ENCODE results near the gene CCL14. TPM values are rescaled to one million over a fixed set of nuclear protein-coding genes. Genes with fewer than 3 reads are reported as not detected.
A peak's percentile ranks its signal among the peaks of the same experiment; 100 is the strongest.

The CCL14 gene
- total and polyA plus RNA-seq, 5 experiments from 2014 or later, result not detected

- Mint-ChIP-seq H3K9me3 (no peaks in the 10 kb centered on the region), H3K27ac (peak overlapping the region in 1 of 10 donors; percentile 28), H3K4me3 (no peak overlapping the region), H3K4me1 (peaks cover 0 to 5% (median 0%) of the 10 kb centered on the region in 4 donors), H3K27me3 (peaks cover 0 to 28% (median 5%) of the 10 kb centered on the region in 5 donors), H3K36me3 (no peaks in the 10 kb centered on the region)
- POLR2A ChIA-PET, result interaction anchor here (0.7 kb wide), 1 partner anchor 8 kb away, joined by 4 read pairs; no protein-coding TSS in a partner anchor
- ATAC-seq, result no peak
- peak in 1 of 10 donors; percentile 14 for DNase-seq
Measured at GRCh38 chr17:35981908-35982330, 4.6 kb downstream of the CCL14 start.

GRCh38 chr17:35981246-35981645 lies 5.3 kb downstream of the CCL14 start, which contains the start of gene CCL16:
CCL16 (minus strand) TSS chr17:35981497; CDS start chr17:35981420, 77 bp downstream.
- Mint-ChIP-seq H3K27me3 (peaks cover 0 to 31% (median 8%) of the 10 kb centered on the region in 5 donors), H3K4me1 (peaks cover 0 to 9% (median 0%) of the 10 kb centered on the region in 4 donors), H3K36me3 (no peaks in the 10 kb centered on the region), H3K4me3 (no peak within 1 kb of the TSS), H3K27ac (peak within 1 kb of the TSS in 2 of 10 donors; percentile 28 to 58), H3K9me3 (no peaks in the 10 kb centered on the region)
- DNase-seq (no peak), ATAC-seq (no peak)
- POLR2A ChIA-PET, result interaction anchor here (0.7 kb wide), 1 partner anchor 8 kb away, joined by 4 read pairs; no protein-coding TSS in a partner anchor

GRCh38 chr17:35978346-35978745 lies 8.2 kb downstream of the CCL14 start:
- Mint-ChIP-seq H3K4me1 (peaks cover 0 to 13% (median 0%) of the 10 kb centered on the region in 4 donors), H3K27me3 (peaks cover 0 to 24% (median 8%) of the 10 kb centered on the region in 5 donors), H3K27ac (no peak overlapping the region), H3K4me3 (no peak overlapping the region), H3K9me3 (no peaks in the 10 kb centered on the region), H3K36me3 (no peaks in the 10 kb centered on the region)
- POLR2A ChIA-PET, result no interaction called here
- no peak for ATAC-seq
- DNase-seq, result no peak

- H3K27ac Mint-ChIP-seq, result no peak overlapping the region
- no peak for DNase-seq
- H3K4me3 Mint-ChIP-seq, result no peak overlapping the region
- POLR2A ChIA-PET, result no interaction called here
- H3K36me3 Mint-ChIP-seq, result no peaks in the 10 kb centered on the region
- H3K4me1 Mint-ChIP-seq, result peaks cover 0 to 13% (median 0%) of the 10 kb centered on the region in 4 donors
- no peak for ATAC-seq
- H3K27me3 Mint-ChIP-seq, result peaks cover 0 to 24% (median 8%) of the 10 kb centered on the region in 5 donors
- H3K9me3 Mint-ChIP-seq, result no peaks in the 10 kb centered on the region
Measured at GRCh38 chr17:35977509-35977908, 9.0 kb downstream of the CCL14 start.

- Mint-ChIP-seq H3K9me3 (no peaks in the 10 kb centered on the region), H3K36me3 (no peaks in the 10 kb centered on the region), H3K27ac (peak overlapping the region in 1 of 10 donors; percentile 19), H3K4me3 (no peak overlapping the region), H3K4me1 (peaks cover 0 to 19% (median 0%) of the 10 kb centered on the region in 4 donors), H3K27me3 (peaks cover 0 to 14% (median 3%) of the 10 kb centered on the region in 5 donors)
- no peak for ATAC-seq
- POLR2A ChIA-PET, result interaction anchor here (0.6 kb wide), 1 partner anchor 8 kb away, joined by 4 read pairs; no protein-coding TSS in a partner anchor
- DNase-seq, result no peak
Measured at GRCh38 chr17:35973333-35974260, 12.9 kb downstream of the CCL14 start.

GRCh38 chr17:35972945-35973332 lies 13.6 kb downstream of the CCL14 start:
- POLR2A ChIA-PET, result no interaction called here
- Mint-ChIP-seq H3K27me3 (peaks cover 0 to 8% (median 3%) of the 10 kb centered on the region in 5 donors), H3K27ac (no peak overlapping the region), H3K4me3 (no peak overlapping the region), H3K4me1 (peaks cover 0 to 19% (median 0%) of the 10 kb centered on the region in 4 donors), H3K9me3 (no peaks in the 10 kb centered on the region), H3K36me3 (no peaks in the 10 kb centered on the region)
- DNase-seq (no peak), ATAC-seq (no peak)

GRCh38 chr17:35972535-35972934 lies 14.0 kb downstream of the CCL14 start:
- DNase-seq (no peak), ATAC-seq (no peak)
- Mint-ChIP-seq H3K27ac (no peak overlapping the region), H3K36me3 (no peaks in the 10 kb centered on the region), H3K27me3 (peaks cover 0 to 4% (median 3%) of the 10 kb centered on the region in 5 donors), H3K9me3 (no peaks in the 10 kb centered on the region), H3K4me1 (peaks cover 0 to 19% (median 0%) of the 10 kb centered on the region in 4 donors), H3K4me3 (no peak overlapping the region)
- POLR2A ChIA-PET, result no interaction called here

- DNase-seq (no peak), ATAC-seq (no peak)
- POLR2A ChIA-PET, result no interaction called here
- peaks cover 0 to 19% (median 0%) of the 10 kb centered on the region in 4 donors for H3K4me1 Mint-ChIP-seq
- H3K27me3 Mint-ChIP-seq, result peaks cover 0 to 4% (median 3%) of the 10 kb centered on the region in 5 donors
- H3K36me3 Mint-ChIP-seq, result no peaks in the 10 kb centered on the region
- no peak overlapping the region for H3K4me3 Mint-ChIP-seq
- no peak overlapping the region for H3K27ac Mint-ChIP-seq
- H3K9me3 Mint-ChIP-seq, result no peaks in the 10 kb centered on the region
Measured at GRCh38 chr17:35972066-35972465, 14.5 kb downstream of the CCL14 start.

- no peak overlapping the region for H3K4me3 Mint-ChIP-seq
- no peak overlapping the region for H3K27ac Mint-ChIP-seq
- ATAC-seq (peak; percentile 47 to 48), DNase-seq (peak; percentile 28 to 81 (median 59))
- H3K36me3 Mint-ChIP-seq, result no peaks in the 10 kb centered on the region
- H3K9me3 Mint-ChIP-seq, result no peaks in the 10 kb centered on the region
- POLR2A ChIA-PET, result no interaction called here
- no peaks in the 10 kb centered on the region for H3K27me3 Mint-ChIP-seq
- peaks cover 0 to 10% (median 0%) of the 10 kb centered on the region in 4 donors for H3K4me1 Mint-ChIP-seq
Measured at GRCh38 chr17:35969558-35970380, 16.8 kb downstream of the CCL14 start.

- ATAC-seq (no peak), DNase-seq (no peak)
- Mint-ChIP-seq H3K9me3 (no peaks in the 10 kb centered on the region), H3K36me3 (no peaks in the 10 kb centered on the region), H3K27ac (no peak overlapping the region), H3K4me1 (peaks cover 0 to 10% (median 0%) of the 10 kb centered on the region in 4 donors), H3K27me3 (peaks cover 0 to 1% (median 0%) of the 10 kb centered on the region in 5 donors), H3K4me3 (no peak overlapping the region)
- POLR2A ChIA-PET, result no interaction called here
Measured at GRCh38 chr17:35968520-35969054, 17.9 kb downstream of the CCL14 start.

GRCh38 chr17:35965272-35965671 lies 21.3 kb downstream of the CCL14 start:
- H3K4me1 Mint-ChIP-seq, result peaks cover 0 to 10% (median 0%) of the 10 kb centered on the region in 4 donors
- H3K4me3 Mint-ChIP-seq, result no peak overlapping the region
- POLR2A ChIA-PET, result no interaction called here
- peaks cover 0 to 5% (median 0%) of the 10 kb centered on the region in 5 donors for H3K27me3 Mint-ChIP-seq
- ATAC-seq (no peak), DNase-seq (no peak)
- H3K9me3 Mint-ChIP-seq, result no peaks in the 10 kb centered on the region
- H3K27ac Mint-ChIP-seq, result no peak overlapping the region
- H3K36me3 Mint-ChIP-seq, result no peaks in the 10 kb centered on the region

- POLR2A ChIA-PET, result no interaction called here
- Mint-ChIP-seq H3K4me1 (no peaks in the 10 kb centered on the region), H3K9me3 (no peaks in the 10 kb centered on the region), H3K27me3 (peaks cover 0 to 9% (median 2%) of the 10 kb centered on the region in 5 donors), H3K27ac (no peak overlapping the region), H3K4me3 (no peak overlapping the region), H3K36me3 (no peaks in the 10 kb centered on the region)
- DNase-seq, result no peak
- ATAC-seq, result no peak
Measured at GRCh38 chr17:35963663-35964062, 22.9 kb downstream of the CCL14 start.
